Caco-2 (cell line): Measurements from ENCODE around the gene MAP1LC3B2. TPM values are rescaled to one million over a fixed set of nuclear protein-coding genes. Genes with fewer than 3 reads are reported as not detected.

Experiments used
- BruUV-seq: library from RNA; stranded (reverse); fragments of 400-500 nt; replicated peaks from 2 replicates; lab custom pipeline; 2021; lab: Mats Ljungman, UMichigan
- CTCF ChIA-PET: fragments of 300-600 bp; sonication (Branson Sonifier 250); formaldehyde crosslinking; loops from one replicate; lab custom pipeline; 2022; ENCODE audit warnings: antibody characterized with exemption; lab: Charles Lee
- POLR2A ChIA-PET: fragments of 300-600 bp; sonication (Branson Sonifier 250); formaldehyde crosslinking; loops from one replicate; lab custom pipeline; 2022; ENCODE audit warnings: antibody characterized with exemption; lab: Charles Lee
- DNase-seq, 2 experiments: peaks; one replicate each; pipeline versions ENCODE4 v3.0.0 to v3.0.0-alpha.2; 2020 to 2022
- H3K27me3 ChIP-seq: replicated peaks from 2 replicates; pipeline ENCODE4 v1.6.0; 2011; ENCODE audit warnings: low read length; ENCODE audit not compliant: control insufficient read depth, insufficient read depth
- H3K36me3 ChIP-seq: 2 replicates; pipeline ENCODE4 v1.5.1; 2011; ENCODE audit warnings: low read length; ENCODE audit not compliant: control insufficient read depth, insufficient read depth
- H3K4me1 ChIP-seq: fragments of 250-450 bp; sonication (Bioruptor Pico); 2 replicates; pipeline ENCODE4 v1.5.1; 2020; ENCODE audit warnings: mild to moderate bottlenecking
- H3K4me3 ChIP-seq: 2 replicates; pipeline ENCODE4 v1.5.1; 2011; ENCODE audit warnings: low read depth, mild to moderate bottlenecking, control low read depth, low read length
- H3K9me3 ChIP-seq: fragments of 250-450 bp; sonication (Bioruptor Pico); 2 replicates; pipeline ENCODE4 v1.5.1; 2020; ENCODE audit warnings: mild to moderate bottlenecking, moderate library complexity
- H3K27ac Mint-ChIP-seq: one replicate; pipeline ENCODE4 v1.8.0; 2022; ENCODE audit warnings: mixed read lengths; ENCODE audit not compliant: unreplicated experiment
- H3K27me3 Mint-ChIP-seq: one replicate; pipeline ENCODE4 v1.8.0; 2022; ENCODE audit warnings: mixed read lengths; ENCODE audit not compliant: insufficient read depth, unreplicated experiment
- H3K36me3 Mint-ChIP-seq: one replicate; pipeline ENCODE4 v1.8.0; 2022; ENCODE audit warnings: mild to moderate bottlenecking, mixed read lengths; ENCODE audit not compliant: insufficient read depth, unreplicated experiment
- H3K4me1 Mint-ChIP-seq: one replicate; pipeline ENCODE4 v1.8.0; 2022; ENCODE audit warnings: low read depth, mixed read lengths; ENCODE audit not compliant: unreplicated experiment
- H3K4me3 Mint-ChIP-seq: one replicate; pipeline ENCODE4 v1.8.0; 2022; ENCODE audit warnings: mild to moderate bottlenecking, moderate library complexity, mixed read lengths; ENCODE audit not compliant: unreplicated experiment
- H3K9me3 Mint-ChIP-seq: one replicate; pipeline ENCODE4 v1.8.0; 2022; ENCODE audit warnings: mixed read lengths; ENCODE audit not compliant: unreplicated experiment
- intact Hi-C: fragments of 100-400 bp; cut with micrococcal nuclease; formaldehyde crosslinking; loops from one replicate; pipeline ENCODE4 v1.10.0; 2022; ENCODE audit not compliant: unreplicated experiment
- total RNA-seq: library from RNA; stranded (reverse); gene quantifications from 2 replicates; pipeline ENCODE4 v1.2.3, GENCODE V29; 2022
- TF ChIP-seq, protein P1 (sequence below), 2 experiments: fragments of 200-600 bp in 1 of 2; IDR thresholded peaks; 1 replicate in 1 of 2; 2 replicates in 1 of 2; pipeline versions ENCODE4 v1.5.1 to v1.8.0; 2011 to 2022; ENCODE audit warnings: antibody characterized with exemption in 1 of 2, control low read depth in 1 of 2, inconsistent platforms in 1 of 2, low read depth in 1 of 2, low read length in 1 of 2, mild to moderate bottlenecking in 1 of 2, moderate library complexity in 1 of 2; ENCODE audit not compliant: insufficient read depth in 1 of 2, severe bottlenecking in 1 of 2, unreplicated experiment in 1 of 2

Gene MAP1LC3B2
- total RNA-seq, 1 experiment from 2014 or later: not detected

DNA sequence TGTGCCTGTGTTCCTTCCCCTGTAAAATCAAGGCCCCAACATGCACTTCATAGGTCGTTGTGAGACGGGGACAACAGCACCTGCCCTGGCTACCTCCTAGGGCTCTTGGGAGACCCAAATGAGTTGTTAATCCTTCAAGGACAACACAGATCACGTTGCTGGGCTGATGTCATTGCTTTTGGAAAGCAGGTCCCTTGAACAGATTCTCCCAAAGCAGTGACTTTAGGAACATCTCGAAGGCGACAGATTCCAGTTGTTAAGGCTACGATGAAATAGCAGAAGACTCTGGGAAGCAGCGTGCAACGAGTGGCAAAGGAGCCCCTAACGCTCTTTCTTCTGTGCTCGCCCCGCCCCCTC, 26.2 kb upstream of the MAP1LC3B2 start:
- Mint-ChIP-seq H3K4me1 (peaks cover 12% of the 10 kb centered on the region), H3K27me3 (no peaks in the 10 kb centered on the region), H3K9me3 (no peaks in the 10 kb centered on the region), H3K4me3 (peak overlapping the region; percentile 78), H3K36me3 (no peaks in the 10 kb centered on the region), H3K27ac (no peak overlapping the region)
- TF ChIP-seq, protein P1, sequence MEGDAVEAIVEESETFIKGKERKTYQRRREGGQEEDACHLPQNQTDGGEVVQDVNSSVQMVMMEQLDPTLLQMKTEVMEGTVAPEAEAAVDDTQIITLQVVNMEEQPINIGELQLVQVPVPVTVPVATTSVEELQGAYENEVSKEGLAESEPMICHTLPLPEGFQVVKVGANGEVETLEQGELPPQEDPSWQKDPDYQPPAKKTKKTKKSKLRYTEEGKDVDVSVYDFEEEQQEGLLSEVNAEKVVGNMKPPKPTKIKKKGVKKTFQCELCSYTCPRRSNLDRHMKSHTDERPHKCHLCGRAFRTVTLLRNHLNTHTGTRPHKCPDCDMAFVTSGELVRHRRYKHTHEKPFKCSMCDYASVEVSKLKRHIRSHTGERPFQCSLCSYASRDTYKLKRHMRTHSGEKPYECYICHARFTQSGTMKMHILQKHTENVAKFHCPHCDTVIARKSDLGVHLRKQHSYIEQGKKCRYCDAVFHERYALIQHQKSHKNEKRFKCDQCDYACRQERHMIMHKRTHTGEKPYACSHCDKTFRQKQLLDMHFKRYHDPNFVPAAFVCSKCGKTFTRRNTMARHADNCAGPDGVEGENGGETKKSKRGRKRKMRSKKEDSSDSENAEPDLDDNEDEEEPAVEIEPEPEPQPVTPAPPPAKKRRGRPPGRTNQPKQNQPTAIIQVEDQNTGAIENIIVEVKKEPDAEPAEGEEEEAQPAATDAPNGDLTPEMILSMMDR (IDR thresholded peaks at IDR 0.05; ENCODE audit: insufficient read depth in 1 of 2, low read depth in 1 of 2, low read length in 1 of 2, severe bottlenecking in 1 of 2, unreplicated experiment in 1 of 2): no peak
- ChIA-PET POLR2A (interaction anchor here (0.6 to 1.4 kb wide), 2 partner anchors 25 to 30 kb away, joined by 3 to 4 read pairs; no protein-coding TSS in a partner anchor), CTCF (interaction anchor here (0.5 to 1.0 kb wide), 4 partner anchors 30 to 409 kb away, joined by 3 to 5 read pairs (median 4); no protein-coding TSS in a partner anchor)
- intact Hi-C loops: loop anchor here (1.0 kb wide), 1 partner anchor 26 kb away; the partner anchor contains the start of gene MAP1LC3B2
- Histone ChIP-seq H3K4me3 (peak overlapping the region; percentile 65), H3K36me3 (no peaks in the 10 kb centered on the region), H3K9me3 (no peaks in the 10 kb centered on the region), H3K27me3 (no peaks in the 10 kb centered on the region), H3K4me1 (peaks cover 26% of the 10 kb centered on the region)
- DNase-seq: no peak
- no TSS peak for BruUV-seq

- peak overlapping the region; percentile 78 for H3K4me3 Mint-ChIP-seq
- H3K36me3 ChIP-seq: no peaks in the 10 kb centered on the region
- H3K27ac Mint-ChIP-seq: no peak overlapping the region
- CTCF ChIA-PET: interaction anchor here (0.5 to 1.0 kb wide), 5 partner anchors 30 to 550 kb away, joined by 3 to 5 read pairs (median 3); no protein-coding TSS in a partner anchor
- H3K27me3 Mint-ChIP-seq: no peaks in the 10 kb centered on the region
- H3K9me3 Mint-ChIP-seq: no peaks in the 10 kb centered on the region
- peak overlapping the region; percentile 65 for H3K4me3 ChIP-seq
- TF ChIP-seq, protein P1 (IDR thresholded peaks at IDR 0.05; ENCODE audit: insufficient read depth in 1 of 2, low read depth in 1 of 2, low read length in 1 of 2, severe bottlenecking in 1 of 2, unreplicated experiment in 1 of 2): no peak
- DNase-seq: peak; percentile 81 to 87
- POLR2A ChIA-PET: interaction anchor here (0.6 to 1.4 kb wide), 2 partner anchors 26 to 31 kb away, joined by 3 to 4 read pairs; no protein-coding TSS in a partner anchor
- intact Hi-C loops: loop anchor here (1.0 kb wide), 1 partner anchor 26 kb away; the partner anchor contains the start of gene MAP1LC3B2
- peaks cover 24% of the 10 kb centered on the region for H3K4me1 ChIP-seq
- BruUV-seq: no TSS peak
- no peaks in the 10 kb centered on the region for H3K27me3 ChIP-seq
- H3K4me1 Mint-ChIP-seq: peaks cover 18% of the 10 kb centered on the region
- no peaks in the 10 kb centered on the region for H3K36me3 Mint-ChIP-seq
- H3K9me3 ChIP-seq: no peaks in the 10 kb centered on the region
These were observed 25.6 kb upstream of the MAP1LC3B2 start for GRCh38 chr12:116533343-116534251.
